Measurements from ENCODE around the gene CHN1.

Gene CHN1

GRCh38 chr2:174925046-174925784, 80.0 kb downstream of the CHN1 start:
- no peak for DNase-seq (ENCODE audit: low read depth)
- TF ChIP-seq CTCF (conservative IDR thresholded peaks at IDR 0.05; ENCODE audit: control insufficient read depth, insufficient read depth, low read depth, low read length) = no peak
- no peak overlapping the region for H3K4me3 ChIP-seq (ENCODE audit: control insufficient read depth, low read depth, low read length)

GRCh38 chr2:174924061-174924693, 81.0 kb downstream of the CHN1 start:
- no peak for TF ChIP-seq CTCF (conservative IDR thresholded peaks at IDR 0.05; ENCODE audit: control insufficient read depth, insufficient read depth, low read depth, low read length)
- no peak overlapping the region for H3K4me3 ChIP-seq (ENCODE audit: control insufficient read depth, low read depth, low read length)
- DNase-seq (ENCODE audit: low read depth) = no peak

GRCh38 chr2:174919947-174920595, 85.1 kb downstream of the CHN1 start:
- TF ChIP-seq CTCF (conservative IDR thresholded peaks at IDR 0.05; ENCODE audit: control insufficient read depth, insufficient read depth, low read depth, low read length) = no peak

GRCh38 chr2:174918886-174919526, 86.2 kb downstream of the CHN1 start:
- no peak for TF ChIP-seq CTCF (conservative IDR thresholded peaks at IDR 0.05; ENCODE audit: control insufficient read depth, insufficient read depth, low read depth, low read length)

More at GRCh38 chr2:174919947-174920595, 85.1 kb downstream of the CHN1 start:
- H3K4me3 ChIP-seq (ENCODE audit: control insufficient read depth, low read depth, low read length) = no peak overlapping the region
- DNase-seq (ENCODE audit: low read depth) = no peak

GRCh38 chr2:174916270-174916930, 88.8 kb downstream of the CHN1 start:
- DNase-seq (ENCODE audit: low read depth) = no peak
- no peak overlapping the region for H3K4me3 ChIP-seq (ENCODE audit: control insufficient read depth, low read depth, low read length)
- TF ChIP-seq CTCF (conservative IDR thresholded peaks at IDR 0.05; ENCODE audit: control insufficient read depth, insufficient read depth, low read depth, low read length) = no peak

More at GRCh38 chr2:174918886-174919526, 86.2 kb downstream of the CHN1 start:
- no peak for DNase-seq (ENCODE audit: low read depth)
- H3K4me3 ChIP-seq (ENCODE audit: control insufficient read depth, low read depth, low read length) = no peak overlapping the region
